HG03442 (cell line): ENCODE measurements around the gene DCPS.

Experiments
- ATAC-seq: cut with Tn5 transposase; IDR thresholded peaks from one replicate; pipeline ENCODE4 v1.9.1; 2021; ENCODE audit warnings: mild to moderate bottlenecking, moderate library complexity; ENCODE audit not compliant: unreplicated experiment

Gene DCPS

DNA sequence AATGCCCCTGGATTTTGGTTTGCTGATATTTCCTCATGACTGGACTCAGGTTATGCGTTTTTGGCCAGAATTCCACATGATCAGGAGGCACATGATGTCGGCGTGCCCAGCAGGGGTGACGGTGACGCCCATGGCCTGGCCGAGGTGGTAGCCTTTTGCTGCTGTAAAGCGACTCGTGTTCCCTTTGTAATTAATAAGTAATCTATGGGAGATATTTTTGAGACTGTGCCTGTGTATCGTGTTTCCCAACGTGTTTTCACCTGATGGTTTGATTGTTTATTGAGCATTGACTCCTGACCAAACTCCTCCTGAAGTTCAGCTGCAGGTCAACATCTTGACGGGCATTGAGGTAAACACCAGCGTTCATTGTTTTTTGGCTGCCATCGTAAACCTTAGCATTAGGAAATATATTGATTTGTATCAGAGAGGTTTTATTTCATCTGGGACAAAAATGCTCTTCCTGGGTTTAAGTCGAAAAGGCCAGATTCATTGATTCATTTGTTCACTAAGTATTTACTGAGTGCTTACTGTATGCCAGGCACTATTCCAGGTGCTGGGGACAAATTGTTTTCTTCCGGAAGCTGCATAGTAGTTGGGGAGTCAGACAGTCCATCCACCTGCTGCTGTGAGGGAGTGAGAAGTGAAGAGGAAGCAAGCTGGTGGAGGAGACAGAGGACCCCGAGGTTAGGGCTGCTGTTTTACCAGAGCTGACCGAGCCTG lies 23.6 kb downstream of the DCPS start:
- no peak for ATAC-seq

DNA sequence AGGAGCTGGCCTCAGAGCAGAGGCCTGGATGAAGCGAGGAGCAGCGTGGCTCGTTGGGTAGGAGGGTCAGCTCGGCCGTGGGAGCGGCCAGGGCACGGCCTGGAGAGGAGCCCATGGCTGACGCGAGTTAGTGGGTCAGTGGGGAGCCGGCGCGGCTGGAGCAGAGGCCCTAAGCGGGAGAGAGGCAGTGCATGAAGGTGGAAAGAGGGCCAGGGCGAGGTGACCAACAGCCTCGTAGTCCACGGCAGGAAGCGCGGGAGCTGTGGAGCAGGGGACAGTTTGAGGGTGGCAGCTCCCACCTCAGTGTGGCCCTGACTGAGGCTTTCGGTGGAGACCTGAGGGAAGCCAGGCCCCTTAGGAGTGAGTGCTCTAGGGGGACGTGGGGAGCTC lies 24.1 kb downstream of the DCPS start:
- no peak for ATAC-seq

DNA sequence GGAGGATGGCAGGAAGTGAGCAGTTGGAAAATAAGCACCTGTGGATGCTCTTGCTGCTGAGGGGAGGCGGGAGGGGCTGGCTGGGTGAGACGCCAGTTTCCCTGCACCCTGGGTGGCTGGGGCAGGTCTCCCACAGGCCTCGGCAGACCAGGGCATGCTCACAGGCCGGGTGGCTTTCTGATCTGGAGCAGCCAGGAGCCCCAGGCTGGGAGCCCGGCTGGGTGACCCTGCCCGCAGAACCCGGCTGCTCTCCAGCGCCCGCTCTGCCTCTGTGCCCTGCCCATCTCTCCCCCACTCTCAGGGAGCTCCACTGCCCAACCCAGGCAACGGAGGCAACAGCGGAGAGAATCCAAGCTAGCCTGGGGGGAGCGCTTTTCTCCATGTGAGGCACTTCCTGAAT lies 24.6 kb downstream of the DCPS start:
- no peak for ATAC-seq

DNA sequence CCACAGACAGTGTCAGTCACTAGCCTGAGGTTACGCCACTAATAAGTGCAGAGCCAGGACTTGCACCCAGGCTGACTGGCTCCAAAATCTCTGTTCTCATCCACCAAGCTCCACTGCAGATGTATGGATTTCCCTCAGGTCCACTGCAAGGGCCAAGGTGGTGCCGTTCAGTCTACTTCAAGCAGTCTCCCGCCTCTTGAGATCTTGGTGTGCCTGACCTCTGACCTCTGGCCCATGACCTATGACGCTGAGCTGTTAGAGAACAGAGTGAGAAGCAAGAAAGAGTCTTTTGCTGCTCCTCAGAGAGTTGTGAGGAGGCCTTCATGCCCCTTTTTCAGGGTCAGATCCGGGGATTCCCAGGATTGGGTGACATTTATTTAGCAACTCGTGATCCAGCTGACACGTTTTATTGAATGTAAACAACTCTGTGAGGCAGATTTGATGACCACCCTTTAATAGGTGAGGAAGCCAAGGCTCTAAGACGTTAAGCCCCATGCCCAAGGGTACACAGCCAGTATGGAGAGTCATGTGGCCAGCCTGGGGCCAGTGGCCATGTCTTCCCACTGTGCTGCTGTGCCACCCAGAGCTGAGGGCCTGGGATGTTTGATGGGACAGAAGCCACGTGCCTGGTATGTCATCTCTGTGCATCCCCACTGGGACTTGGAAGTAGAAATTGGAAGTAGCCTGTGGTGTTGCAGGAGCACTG lies 25.2 kb downstream of the DCPS start:
- no peak for ATAC-seq

DNA sequence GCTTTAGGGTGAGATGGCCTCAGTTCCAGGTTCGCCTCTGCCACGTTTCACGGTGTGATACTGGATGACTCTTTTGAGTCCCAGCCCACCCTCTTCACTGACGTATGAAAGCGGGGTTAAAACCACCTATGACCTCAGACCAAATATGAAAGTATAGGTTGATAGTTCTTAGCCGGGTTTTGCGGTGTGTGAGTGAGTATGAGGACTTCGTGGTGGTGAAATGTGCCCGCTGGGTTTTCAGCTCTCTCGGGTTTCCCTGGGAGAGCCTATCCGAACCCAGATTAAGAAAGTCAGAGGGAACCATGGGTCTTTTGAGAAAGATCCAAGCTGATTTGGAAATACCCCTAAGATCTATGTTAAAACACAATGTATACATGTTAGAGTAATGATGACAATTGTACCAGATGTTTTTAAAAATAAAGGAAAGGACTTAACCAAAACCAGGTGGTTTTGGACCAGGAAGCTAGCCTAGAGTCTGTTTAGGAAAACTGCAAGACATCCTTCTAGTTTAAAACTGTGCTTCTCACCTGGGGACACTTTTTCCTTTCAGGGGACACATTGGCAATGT lies 25.9 kb downstream of the DCPS start:
- ATAC-seq = no peak

DNA sequence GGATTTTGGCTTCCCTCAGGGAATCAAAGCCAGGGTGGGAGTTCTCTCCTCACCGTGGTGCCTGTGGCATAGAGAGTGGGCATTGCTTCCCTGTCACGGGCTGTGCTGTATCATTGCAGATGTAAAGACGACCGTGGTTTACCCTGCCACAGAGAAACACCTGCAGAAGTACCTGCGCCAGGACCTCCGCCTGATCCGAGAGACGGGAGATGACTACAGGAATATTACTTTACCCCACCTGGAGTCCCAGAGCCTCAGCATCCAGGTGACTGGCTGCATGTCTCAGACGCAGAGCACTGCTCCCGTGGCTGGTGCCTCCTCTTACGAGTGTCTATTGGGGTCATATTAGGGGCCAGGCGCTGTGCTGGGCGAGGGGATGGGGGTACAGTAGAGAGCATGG lies 27.4 kb downstream of the DCPS start:
- no peak for ATAC-seq

DNA sequence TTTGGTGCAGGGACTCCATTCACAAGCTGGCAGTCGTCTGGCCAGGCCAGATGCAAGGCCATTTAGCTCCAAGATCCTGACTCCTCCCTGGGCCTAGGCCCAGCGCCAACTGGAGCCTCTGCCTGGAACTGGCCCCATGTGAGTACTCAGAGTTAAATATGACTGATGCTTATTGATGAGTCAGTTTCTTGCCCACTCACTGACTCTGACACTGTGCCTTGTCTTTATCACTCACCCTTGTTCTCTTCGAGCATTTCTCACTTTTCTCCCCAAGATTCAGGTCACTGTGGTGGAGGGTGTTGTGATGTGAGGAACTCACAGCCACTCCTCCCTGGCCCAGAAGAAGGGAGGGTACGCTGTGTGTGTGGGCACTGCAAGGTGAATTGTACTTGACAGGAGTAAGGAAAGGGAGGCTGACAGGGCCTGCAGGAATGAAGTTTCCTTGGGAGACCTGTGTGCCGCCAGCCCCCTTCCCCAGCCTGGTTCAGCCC lies 28.4 kb downstream of the DCPS start:
- no peak for ATAC-seq

DNA sequence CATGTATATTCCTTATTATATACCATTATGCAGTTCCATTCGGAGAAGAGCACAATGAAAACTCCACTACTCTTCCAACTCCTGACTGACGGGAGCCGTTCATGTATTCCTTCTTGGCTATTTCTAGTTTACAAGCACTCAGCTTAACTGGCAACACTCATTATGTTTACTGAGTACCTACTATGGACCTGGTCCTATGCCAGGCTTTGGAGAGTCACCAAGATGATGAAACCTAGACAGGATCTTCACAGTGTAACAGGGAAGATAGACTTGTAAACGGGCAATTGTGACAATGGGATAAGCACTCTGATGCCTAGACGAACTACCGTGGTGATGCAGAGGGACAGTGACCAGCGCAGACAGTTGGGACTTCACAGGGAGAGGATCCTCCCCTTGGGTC lies 29.3 kb downstream of the DCPS start:
- ATAC-seq = no peak

DNA sequence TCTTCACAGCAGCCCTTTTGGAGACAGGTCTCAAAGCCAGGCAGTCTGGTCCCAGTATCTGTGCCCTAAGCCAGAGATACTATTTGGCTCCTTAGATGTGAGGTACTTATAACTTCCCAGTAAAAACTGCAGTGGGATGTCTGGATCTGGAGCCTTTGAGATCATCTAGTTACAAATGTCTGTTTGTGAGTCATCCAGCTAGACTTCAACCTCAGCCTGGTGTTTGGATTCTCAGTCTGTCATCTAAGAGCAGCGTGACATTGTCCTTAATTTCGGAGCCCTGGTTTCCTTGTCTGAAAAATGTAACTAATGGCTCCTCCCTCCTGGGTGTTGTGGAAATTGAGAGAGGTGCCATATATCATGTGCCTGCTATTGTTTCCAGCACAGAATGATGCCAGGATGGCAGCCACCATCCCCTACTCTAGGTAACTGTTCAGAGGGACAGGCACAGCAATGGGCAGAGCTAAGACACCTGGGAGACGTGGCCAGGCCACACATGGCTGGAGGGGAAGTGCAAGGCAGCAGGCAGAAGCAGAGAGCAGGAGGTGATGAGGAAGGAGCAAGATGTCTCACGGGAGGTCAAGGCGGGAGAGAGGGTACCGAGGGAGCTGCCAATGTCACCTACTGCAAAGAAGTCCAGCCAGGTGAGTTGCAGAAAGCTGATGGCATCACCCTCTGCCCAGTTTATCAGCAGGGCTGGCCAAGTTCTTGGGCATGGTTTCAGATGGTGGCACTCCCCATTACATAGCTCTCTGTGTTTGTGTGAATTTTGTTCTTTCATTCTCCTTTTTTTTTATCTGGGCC lies 31.0 kb downstream of the DCPS start:
- no peak for ATAC-seq

DNA sequence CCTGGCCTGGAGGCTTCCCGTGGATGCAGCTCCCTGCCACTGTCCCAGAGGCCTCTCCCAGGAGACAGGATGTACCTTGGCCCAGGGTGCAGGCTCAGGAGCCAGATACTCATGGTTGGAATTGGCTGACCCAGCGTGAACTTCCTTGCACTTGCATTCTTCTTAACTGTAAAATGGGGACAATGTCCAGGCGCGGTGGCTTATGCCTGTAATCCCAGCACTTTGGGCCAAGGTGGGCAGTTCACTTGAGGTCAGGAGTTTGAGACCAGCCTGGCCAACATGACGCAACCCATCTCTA lies 31.6 kb downstream of the DCPS start:
- ATAC-seq = no peak

DNA sequence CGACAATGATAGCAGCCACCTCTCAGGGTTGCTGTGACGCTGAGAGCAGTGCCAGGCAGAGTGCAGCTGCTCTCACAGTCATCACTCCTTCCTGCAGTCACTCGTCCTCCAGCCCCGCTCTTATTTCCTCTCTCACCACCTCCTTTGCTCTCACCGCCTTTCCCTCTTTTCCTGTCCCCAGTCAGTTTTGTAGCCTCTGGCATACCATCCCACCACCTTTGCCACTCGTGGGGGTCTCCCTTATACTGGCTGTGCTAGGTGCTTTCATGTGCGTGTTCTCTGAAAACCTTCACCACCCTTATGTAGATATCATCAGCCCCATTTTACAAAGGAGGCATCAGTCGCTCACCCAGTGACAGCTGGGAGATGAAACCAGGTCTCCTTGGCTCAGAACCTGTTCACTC lies 32.3 kb downstream of the DCPS start:
- no peak for ATAC-seq

DNA sequence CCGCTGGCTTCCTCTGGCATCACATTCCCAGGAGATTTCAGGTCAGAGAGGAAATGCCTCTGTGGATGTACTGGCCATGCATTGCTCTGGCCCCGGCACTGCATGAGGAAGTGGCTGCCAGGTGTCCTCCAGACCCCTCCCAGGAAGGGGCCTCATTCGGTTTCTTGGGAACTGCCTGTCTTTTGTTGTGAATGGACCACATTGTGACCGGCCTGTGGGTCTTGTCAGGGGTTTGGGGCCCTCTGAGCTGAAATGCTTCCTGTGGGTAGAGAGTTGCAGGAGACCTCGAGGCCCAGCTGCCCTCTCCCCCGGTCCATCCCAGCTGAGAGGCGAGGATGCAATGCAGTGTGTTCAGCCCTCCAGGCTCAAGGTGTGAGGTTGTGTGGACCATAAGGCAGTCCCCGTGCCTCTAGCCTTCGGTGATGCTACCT lies 32.8 kb downstream of the DCPS start:
- no peak for ATAC-seq

DNA sequence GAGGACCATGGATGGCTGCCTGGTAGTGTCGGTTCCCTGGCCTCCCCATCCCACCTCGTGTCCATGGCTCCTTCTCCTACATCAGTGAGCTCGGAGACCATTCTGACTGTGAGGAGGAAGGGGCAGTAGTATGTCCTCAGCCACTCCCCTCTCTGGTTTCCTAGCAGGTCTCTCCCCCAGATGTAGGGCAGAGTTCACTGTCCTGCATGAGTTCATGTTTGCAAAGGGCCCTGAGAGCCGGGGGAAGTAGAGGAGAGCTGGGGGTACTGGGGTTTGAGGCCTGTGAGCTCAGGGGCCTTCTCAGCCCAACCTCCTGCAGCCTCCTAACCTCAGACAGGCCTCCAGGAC lies 33.2 kb downstream of the DCPS start:
- no peak for ATAC-seq

DNA sequence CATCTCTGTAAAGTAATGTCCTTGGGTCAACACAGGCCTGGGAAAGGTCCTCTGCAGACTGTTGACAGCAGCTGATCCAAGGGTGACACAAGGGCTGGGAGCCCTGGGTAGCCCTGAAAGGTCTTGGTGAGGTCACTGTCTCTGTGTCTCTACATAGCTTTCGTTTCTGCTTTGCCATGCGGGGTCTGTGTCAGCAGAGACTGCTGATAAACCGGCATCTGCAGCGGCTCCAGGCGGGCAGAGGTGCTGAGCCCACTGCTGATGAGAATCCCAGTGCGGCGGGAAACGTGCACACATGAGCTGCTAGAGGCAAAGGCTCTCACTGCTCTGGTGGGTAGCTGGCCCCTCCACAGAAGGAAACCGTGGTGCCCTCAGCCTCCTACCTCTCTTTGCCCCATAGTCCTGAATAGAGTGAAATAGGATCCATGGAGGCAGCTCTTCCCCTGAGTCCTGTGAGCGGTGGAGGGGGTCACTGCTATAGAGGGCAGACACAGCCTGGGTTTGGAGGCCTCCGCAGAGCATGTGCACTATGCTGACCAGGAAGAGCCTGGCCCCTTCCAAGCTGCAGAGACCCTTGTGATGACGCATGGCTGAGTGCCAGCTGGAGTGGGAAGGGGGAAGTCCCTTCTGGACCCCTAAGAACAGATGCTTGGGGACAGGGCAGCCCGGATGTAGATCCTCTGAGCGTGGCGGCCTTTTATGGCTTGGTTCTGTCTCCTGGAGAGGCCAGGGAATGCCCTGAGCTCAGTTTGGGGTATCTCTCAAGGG lies 33.8 kb downstream of the DCPS start:
- ATAC-seq = no peak

DNA sequence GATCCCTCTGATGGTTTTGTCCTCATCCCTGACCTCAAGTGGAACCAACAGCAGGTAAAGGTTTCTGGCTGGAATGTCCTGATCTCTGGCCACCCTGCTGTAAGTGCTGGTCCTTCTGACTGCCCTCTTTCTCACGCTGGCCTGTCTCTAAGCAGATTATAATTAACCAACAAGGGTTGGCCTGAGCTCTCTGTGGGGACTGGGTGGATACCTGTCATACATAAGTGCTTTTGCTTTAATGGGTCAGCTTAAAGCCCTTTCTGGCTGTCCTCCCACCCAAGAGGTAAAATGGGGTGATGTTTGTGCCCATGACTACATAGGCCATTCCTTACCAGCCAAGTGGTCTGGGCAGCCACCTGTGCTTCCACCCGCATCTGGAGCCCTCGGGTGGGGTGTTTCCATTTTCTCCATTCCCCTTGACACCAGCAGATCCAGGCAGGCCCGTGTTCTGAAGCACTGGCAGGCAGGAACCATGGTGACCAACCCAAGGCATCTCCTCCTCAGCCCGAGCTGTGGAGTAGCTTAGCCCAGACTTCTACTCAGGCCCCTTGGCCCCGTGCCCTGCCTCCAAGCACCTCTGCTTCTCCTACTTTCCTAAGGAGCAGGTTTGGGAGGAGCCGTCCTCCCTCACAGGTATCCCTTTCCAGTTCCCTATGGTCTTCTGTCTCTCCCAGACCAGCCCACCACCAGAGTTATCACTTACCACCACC lies 34.6 kb downstream of the DCPS start:
- no peak for ATAC-seq

DNA sequence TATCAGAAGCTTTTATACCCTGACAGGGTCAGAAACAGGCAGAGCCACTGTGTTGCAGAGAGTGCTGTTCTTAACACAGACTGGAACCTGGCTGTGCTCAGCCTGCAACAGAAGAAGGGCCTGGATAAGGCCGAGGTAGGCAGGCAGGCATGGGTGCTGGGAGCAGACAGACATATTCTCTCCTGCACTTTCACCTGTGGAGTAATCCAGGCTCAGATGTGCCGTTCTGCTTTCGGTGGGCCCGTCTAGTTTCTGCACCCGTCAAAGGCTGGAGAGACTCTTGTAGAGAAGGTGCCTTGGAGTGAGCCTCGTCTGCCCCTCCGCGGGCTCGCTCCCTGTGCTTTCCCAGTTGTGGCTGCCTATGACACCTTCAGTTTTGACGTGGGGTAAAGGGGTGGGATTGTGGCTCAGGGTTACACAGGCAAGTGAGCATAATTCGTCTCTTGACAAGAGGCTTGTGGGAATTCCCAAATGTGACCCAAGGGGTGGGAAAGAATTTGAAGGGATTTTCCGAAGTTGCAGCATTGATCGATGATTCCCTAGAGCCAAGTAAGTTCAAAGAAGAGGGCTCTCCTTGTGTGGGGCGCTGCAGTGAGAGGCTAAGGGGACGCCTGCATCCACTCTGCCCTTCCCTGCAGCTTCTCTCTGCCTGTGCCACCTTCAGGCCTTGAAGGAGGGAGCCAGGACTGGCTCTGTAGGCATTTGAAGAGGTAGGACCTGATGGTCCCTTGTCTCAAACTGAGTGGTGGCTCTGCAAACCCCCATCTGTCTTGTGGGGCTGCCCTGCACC lies 35.4 kb downstream of the DCPS start:
- no peak for ATAC-seq

DNA sequence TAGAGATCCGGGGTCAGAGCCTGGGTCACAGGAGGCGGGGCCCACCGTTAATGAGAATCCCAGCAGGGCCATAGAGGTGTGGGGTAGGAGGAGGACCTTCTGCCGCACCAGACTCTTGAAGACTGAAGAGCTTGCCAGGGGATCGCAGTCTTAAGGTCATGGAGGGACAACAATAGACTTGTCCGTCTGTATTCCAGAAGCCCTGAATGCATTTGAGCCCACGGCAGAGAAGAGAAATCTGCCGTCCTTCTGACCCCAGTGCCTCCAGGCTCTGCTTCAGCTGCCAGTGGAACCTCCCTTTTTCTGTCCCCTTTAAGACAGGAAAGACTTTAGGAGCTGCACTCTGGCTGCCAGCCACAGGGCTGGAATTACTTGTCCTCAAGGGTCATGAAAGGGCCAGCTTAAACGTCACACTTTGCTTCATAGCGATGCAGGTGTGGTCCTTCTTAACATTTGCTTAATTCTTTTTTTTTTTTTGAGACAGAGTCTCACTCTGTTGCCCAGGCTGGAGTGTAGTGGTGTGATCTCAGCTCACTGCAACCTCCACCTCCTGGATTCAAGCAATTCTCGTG lies 36.1 kb downstream of the DCPS start:
- no peak for ATAC-seq

DNA sequence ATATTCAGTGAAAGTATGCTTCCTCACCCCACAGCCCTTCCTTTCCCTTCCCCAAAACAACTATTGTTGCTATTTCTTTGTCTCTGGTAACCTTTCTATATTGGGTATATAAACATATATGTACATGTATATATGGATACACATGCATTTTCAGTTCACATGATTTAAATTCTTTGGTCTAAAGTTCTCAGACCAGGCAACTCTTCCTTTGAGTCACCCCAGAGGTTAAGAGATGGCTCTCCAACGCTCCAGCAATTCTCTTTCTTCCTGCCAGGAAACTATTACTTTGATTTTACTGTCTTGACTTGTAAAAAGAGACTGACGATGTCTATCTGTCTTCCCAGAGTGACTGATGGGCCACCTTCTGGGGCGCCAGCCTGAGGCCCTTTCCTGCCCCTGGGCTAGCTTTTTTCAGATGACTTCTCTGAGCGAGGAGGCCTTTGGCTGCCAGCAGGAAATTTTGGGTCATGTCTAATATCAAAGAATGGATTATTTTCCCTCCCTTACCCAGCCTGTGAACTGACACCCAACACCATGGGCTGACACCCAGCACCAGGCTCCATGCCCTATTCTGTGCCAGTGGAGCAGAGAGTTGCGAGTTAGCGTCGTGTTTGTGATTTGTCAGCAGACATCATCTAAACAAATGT lies 37.2 kb downstream of the DCPS start:
- ATAC-seq = no peak

DNA sequence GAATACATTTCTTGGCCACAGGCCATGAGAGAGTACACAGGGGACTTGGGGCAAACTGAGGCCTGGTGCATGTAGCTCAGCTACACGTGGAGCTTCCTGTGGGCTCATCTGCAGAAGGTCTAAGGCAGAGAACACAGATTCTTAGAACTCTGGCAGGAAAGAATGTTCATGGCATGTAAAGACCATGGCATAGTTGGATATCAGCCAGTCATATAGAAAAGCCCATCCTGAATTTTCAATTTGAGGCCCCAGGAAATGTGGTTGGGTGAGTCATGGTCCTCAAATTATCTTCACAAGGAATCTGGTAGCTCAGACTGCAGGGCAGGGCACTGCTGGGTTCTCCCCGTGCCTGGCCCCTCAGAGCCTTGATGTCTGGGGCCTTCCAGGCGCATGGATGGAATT lies 37.9 kb downstream of the DCPS start:
- ATAC-seq = no peak
